ENCODE results near the gene JAK1.
"Not testable (repeated sequence)": the region's sequence is repeated elsewhere in the genome, so short reads cannot be mapped to it uniquely, and the experiment has no call there.

JAK1 gene

DNA sequence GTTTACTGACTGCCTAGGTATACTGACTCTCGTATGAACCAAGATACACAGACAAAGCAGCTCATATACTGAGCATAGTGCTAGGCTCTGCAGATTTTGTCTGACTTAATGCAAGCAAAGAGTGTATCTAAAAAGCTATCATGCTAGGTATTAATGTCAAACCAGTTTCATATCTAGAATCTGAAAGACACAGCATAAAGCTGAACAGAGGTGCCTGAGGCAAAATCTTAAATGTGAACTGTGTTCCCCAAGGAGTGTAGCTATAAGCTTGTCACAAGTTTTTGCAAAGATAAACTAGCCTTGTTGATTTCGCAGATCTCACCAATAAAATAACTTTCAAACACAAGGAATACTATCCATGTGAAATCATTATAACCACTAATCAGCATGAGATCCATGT, 18.1 kb downstream of the JAK1 start:
- DNase-seq, result no peak

DNA sequence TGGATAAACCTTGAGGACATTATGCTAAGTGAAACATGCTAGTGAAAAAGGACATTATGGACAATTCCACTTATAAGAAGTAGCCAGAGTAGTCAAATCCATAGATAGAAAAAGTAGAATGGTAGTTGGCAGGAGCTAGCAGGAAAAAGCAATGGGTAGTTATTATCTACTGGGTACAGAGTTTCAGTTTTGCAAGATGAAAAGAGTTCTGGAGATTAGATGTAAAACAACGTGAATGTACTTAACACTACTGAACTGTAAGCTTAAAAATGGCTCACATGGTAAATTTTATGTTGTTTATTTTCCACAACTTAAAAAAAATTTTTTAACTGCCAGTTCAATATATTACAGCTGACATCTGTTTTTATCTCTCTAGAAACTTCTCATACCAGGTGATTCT, 19.4 kb downstream of the JAK1 start:
- DNase-seq, result no peak

DNA sequence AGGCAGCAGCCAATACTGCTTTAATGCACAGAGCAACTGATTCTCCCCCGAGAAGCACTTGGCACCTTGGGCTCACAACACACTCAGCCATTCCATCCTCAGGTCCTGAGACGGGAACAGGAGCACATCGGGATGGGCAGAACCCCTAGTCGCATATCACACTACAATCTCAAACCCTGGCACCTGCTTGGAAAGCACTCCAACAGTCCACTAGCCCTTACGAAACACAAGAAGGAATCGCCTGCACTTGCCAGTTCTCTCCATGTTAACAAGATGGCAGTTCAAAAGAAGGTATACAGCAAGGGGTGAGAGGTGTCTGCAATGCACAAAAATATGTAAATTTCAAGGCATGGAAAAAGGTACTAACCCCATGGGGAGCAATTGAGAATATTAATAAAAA, 21.4 kb downstream of the JAK1 start:
- DNase-seq, result no peak

DNA sequence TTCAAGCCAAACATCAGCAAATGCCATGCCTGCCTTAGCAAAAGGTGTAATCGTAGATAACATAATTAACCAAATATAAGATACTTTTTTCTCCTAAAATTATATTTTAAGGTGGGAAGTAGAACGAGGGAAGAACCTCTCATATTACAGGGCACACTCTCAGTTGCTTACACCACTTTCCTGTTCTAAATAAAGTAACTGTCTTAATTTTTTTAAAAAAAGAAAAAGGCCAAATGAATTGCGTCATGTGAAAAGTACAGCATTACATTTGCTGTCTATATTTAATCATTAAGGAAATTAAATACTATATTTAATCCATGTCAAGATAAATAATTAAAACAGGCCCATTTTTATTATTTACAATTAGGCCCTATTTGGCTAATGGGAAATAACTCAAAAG, 23.7 kb downstream of the JAK1 start:
- no peak for DNase-seq

DNA sequence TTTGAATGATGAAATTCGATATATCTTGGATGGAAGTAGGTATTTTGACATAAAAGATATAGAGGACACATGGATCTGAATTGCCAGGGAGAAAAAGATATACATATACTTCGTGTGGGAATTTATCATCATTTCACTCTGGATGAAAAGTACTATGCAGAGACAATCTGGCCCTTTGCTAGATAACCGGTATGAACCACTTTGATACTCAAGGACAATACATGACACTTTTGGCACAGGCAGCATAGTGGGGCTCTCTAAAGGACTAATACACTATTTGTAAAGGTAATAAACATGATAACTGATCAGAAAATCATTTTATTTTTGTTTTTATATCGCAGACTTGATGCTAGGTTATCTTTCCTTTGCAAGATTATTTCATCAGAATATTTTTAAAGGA, 24.2 kb downstream of the JAK1 start:
- no peak for DNase-seq

DNA sequence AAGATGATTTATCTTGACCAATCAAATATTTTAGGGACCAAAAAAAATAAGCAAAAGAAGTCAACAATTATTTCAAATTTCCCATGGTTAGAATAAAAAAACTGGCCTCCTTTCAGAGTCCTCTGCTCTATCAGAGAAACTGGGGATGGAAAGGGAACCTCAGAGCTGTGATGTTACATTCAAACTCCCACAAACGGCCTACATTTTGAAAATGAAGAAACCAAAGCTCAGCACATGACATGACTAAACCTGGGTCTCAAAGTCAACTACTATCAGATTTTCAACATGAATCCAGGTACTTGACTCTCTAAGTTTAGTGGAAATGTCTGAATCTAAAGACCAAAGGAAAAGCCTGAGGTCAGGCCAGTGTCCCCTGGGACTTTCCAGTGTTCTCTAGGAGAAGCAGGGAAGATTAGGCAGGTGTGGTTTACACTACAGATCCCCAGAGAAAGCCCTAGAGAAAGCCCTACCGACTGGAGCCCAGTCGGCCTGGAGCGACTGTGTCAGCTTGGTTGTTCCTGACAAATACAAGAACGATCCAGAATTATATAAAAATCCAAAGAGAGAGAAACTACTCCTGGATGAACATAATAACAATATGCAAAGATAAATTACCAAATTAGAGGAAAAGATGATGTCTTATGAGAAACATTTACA, 24.8 kb downstream of the JAK1 start:
- DNase-seq, result no peak

DNA sequence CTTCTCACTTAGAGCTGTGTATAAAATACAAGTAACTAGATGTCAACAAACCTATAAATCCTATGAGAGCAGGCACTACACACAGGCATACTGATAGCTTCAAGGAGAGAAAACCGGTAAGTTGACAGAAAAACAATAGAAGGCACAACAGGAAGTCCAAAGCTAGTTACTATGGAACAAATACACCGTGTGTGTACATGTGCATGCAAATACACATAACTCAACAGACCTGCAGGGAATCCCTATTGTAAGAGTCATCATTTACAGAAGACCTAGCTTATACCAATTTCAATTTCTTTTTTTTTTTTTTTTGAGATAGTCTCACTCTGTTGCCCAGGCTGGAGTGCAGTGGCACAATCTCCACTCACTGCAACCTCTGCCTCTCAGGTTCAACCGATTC, 26.3 kb downstream of the JAK1 start:
- DNase-seq, result no peak

DNA sequence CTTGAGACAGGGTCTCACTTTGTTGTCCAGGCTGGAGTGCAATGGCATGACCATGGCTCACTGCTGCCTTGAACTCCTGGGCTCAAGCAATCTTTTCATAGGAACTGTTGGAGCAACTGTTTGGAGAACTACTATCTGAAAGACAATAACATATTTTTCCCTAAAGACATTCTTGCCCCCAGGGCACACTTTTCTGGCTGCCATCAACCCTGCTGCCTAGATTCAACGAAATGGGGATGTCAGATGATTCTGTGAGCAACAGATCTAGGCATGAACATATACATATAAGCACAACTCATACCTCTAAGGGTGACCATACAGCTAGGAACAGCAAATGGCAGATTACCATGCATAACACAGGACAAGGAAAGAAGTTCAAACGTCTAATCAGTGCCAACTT, 27.4 kb downstream of the JAK1 start:
- no peak for DNase-seq

DNA sequence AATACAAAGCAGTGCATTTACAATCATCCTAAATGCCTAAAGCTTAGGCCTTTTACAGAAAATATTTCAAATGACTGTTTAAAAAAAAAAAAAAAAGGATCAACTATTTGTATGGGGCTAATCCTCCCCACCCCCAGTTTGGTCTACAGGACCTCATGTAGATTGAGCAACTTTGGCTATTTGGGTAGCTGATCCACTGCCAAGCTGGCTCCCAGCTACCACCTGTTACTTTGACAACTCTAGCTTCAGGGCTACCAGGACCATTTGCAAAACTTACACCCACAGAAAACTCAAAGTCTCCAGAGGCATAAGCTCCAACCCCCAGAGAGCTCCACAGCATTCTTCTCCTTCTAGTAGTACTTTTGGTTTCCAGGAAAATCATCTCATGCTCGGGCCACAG, 29.4 kb downstream of the JAK1 start:
- no peak for DNase-seq

DNA sequence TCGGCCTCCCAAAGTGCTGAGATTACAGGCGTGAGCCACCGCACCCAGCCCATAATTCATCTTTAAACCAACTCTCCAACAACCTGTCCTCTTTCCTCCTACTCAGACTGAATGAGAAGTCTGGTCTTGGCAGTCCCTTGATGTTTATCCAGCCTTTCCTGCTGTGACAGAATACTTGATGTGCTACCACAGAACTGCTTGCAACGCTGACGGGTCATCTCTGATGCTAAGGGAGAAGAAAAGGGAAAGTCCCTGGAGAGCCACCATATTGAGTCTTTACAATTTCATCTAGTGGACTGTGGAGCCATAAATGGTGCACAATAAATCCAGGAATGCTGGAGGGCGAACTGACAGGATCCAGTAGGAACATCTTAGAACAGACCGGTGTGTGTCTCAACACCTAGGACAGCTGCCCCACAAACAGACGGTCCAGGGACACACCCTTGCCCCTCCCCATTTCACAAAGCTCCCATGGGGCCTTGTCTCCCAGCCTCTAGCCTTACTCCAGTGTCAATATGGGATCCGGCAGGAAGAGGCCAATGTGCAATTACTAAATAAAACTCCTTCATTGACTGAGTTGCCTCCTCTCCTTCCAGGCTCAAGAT, 30.7 kb downstream of the JAK1 start:
- DNase-seq, result no peak

DNA sequence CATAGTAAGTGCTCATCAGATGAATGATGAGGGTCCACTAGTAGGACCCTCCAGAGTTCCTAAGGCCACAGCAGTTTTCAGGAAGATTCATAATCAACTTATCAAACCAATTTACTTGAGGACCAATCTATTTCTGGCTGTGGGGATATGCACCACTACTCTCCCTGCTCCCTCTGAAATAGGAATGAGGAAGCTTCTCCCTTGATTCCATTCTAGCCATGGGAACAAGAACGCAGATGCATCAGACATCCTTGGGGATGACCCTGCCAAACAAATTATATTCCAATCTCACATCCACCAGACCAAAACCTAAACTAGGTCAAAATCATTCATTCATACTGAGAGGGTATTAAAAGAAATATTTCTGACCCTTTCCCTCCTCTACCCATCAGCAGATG, 31.5 kb downstream of the JAK1 start:
- DNase-seq, result no peak

DNA sequence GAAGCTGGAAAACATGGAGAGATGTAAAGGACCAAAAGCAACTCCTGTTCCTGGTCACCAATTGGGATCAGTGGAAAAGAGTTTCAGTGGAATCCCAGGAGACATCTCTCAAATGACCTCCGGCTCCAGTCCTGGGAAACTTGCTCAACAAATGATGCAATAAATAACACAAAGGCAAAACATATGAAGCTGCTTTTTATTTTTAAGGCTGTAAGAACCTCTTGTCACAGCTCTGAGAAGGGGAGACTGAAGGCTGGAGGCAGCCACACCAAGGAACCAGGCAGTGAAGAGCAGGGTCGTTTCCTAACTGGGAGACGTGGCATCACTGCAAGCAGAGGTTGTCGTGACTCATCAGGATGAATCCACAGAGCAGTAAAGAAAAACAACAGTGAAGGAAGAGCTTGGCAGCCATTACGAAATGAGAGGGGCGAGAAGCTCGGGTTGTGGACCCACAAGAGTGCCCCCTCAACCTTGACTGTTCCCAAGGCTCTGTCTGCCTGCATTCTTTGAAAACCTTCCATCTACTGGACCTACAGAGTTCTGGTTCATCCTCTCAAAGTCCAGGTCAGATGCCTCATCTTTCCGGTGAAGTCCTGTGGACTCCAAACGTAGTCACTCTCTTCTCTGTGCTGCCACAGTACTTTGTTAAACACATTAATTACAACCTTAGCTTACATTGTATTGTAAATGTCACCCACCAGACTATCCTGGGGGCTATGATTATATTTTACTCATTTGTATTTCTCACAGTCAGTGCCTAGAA, 32.1 kb downstream of the JAK1 start:
- no peak for DNase-seq

DNA sequence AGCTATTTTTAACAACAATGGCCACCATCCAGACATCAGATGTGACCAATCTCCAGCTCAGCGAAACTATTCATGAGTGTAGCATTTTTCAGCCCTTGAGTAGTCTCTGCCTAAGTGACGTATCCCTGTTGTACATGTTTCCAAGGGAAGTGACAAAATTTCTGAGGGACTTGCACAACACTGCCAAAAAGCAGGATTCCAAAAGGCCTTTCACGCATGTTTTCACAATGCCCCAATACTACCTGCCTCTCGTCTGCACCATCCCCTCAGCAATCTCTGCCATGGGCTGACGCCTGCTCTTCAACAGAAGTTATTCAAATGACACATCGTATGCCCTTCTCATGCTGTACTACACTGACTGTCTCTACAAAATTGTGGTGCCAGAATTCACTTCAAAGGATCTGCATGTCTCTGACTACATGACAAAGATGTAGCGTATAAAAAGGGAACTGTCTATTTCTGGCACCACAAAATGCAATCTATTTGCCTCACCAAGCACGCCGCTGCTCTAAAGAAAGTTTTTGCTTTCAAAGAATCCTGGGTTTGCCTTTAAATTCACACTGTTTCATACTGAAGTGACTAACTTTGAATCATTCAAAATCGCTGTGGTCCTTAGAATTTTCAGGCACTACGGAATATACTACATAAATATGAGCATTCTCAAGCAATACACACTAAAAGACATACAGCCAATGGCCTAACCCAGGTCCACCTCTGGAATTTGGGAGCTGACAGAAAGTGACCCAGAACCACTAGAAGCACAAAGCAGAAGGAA, 32.9 kb downstream of the JAK1 start:
- no peak for DNase-seq

DNA sequence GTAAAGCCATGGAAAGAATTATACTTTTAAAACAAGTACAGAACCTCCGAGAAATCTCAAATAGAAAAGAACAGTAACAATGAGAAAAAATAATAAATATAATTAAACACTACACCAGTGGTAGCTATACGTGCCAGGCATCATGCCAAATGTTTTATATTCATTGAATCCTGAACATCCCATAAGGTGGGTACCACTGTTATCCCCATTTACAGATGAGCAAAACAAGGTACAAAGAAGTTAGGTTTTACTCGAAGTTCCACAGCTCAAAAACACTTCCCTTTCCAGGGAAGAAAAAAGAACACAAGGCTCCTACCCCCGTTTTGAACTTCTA, 33.4 kb downstream of the JAK1 start:
- DNase-seq, result no peak

DNA sequence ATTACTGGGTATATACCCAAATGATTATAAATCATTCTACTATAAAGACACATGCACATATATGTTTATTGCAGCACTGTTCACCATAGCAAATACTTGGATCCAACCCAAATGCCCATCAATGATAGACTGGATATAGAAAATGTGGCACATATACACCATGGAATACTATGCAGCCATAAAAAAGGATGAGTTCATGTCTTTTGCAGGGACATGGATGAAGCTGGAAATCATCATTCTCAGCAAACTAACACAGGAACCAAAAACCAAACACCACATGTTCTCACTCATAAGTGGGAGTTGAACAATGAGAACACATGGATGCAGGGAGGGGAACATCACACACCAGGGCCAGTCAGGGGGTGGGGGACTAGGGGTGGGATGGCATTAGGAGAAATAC, 35.7 kb downstream of the JAK1 start:
- not testable (repeated sequence) for DNase-seq

DNA sequence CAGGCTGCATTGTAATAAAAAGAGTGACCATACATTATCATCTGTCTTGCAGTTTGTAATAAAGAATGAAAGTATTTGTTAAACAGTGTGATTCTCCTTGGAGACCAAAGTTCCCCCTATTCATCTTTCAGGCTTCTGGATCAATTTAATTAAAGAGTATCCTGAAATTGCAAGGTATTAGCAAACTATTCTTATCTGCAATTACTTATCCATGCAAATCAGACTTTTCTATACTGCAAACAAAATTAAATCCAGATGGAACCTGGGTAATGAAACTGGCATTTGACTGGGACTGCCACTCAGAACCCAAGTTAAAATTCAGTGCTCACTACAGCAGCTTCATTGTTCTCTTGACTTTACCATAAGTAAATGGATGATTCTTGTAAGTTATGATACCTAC, 37.1 kb downstream of the JAK1 start:
- no peak for DNase-seq

DNA sequence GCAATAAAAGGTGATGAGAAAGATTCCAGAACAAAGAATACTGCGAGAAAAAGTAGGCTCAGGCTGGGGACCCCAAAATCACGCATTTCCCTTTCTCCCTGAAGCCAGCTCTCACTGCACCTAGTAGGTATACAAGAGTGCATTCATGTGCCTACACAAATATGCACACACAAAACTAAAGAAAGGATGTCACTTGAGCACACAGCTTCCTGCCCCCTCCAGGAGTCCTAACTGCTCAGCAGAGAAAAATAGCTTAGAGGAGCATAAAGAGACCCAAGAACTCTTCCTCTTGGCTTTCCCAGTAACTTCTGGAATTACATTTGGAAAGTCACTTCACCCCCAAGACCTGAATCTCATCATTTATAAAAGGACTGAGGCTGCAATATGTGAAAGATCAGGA, 38.0 kb downstream of the JAK1 start:
- DNase-seq, result no peak

DNA sequence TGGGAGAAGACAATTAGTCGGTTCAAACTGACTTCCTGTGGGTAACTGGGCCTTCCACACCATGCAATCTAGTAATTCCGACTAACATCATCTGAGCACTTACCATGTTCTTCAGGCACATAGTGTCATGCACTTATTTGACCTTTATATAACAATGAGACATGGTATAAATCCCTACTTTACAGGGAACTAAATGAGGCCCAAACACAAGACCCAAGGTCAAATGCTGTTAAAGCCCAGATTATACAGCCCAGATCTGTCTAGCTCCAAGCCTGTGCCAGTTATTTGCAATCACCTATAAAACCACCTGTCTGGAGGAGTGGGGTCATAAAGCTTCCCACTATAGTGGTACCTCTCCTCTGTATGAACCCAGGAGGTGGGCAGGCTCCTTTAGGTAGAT, 40.8 kb downstream of the JAK1 start:
- DNase-seq, result no peak

DNA sequence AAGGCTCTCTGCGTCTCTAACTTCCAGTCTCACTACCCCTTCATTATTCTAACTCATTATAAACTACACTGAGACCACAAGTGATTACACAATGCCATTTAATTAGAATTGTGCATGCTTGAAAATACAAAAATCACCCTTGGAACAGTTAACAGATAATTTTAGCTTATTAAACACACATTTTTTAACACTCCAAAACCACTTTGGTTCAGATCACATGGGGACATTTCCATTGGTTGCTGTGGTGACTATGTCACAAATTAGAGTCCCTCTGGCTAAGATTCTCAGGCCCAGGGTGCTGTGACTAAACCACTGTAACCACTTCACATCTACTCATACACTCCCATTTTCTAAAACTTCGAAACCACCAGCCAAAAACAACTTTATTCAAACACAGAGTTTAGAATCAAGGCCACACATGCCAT, 43.0 kb downstream of the JAK1 start:
- DNase-seq, result peak; percentile 50

DNA sequence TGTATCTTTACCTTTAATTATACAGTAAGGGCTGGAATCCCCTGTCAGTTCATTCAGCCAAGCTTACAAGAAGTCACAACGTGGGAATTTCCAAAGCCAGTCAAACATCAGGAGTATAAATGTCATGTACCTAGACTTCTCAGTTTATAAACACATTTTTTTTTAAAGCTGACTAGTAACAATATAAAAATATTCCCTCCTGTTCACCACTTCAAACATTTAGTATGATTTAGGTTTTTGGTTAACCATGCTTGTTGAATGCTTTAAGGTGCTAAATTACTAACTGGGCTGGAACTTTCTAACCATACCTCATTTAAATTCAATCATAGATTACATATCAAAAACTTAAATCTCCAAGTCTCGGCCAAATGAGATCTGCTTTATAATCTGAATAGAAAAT, 44.0 kb downstream of the JAK1 start:
- no peak for DNase-seq

DNA sequence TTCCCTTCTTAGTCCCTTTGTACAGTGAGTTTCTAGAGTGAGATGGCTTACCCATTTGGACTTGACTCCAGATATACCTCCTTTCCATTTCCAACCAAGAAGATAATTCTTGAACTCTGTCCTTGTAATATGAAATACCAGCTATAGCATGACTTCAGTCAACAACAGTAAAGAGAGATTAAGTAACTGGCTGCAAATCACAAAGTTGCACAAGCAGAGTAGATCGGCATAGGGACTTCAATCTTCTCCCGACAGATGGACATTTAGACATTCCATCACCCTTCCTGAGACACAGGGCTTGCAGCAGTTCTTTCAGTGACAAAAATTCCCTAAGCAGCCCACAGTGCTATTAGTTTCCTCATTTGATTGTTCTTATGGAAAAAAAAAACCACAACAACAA, 44.6 kb downstream of the JAK1 start:
- DNase-seq, result no peak

DNA sequence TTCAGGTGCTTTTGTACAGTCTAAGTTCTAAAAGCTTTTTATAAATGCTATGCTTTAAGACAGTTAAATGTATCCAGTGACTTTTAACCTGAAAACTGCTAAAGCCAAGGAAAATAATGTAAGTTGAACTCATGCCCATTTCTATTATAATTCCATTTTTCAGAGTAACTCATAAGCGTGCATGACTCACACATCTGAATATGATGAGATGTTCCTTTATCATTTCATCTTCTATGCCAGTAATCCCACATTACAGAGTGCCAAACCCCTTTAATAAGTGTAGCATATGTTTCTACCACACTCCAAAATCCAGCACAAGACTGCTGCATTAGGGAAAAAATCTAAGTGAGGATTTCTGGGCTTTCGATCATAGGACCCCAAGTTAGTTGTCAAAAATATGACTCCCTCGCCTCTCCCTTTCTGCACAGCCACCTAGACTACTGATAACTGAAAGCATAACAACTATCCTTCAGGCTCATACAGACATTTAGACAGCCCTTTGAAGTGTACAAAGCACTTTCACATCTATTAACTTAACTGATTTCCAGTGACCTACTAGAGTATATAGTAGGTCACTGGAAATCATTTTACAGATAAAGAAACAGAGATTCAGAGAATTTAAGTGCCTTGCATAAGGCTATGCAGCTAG, 45.3 kb downstream of the JAK1 start:
- DNase-seq, result no peak

DNA sequence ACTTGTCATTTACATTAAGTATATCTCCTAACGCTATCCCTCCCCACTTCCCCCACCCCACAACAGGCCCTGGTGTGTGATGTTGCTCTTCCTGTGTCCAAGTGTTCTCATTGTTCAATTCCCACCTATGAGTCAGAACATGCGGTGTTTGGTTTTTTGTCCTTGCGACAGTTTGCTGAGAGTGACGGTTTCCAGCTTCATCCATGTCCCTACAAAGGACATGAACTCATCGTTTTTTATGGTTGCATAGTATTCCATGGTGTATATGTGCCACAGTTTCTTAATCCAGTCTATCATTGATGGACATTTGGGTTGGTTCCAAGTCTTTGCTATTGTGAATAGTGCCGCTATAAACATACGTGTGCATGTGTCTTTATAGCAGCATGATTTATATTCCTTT, 47.2 kb downstream of the JAK1 start:
- DNase-seq, result not testable (repeated sequence)
